Measurements from ENCODE around the gene TNFAIP1.
"Not testable (repeated sequence)": the region's sequence is repeated elsewhere in the genome, so short reads cannot be mapped to it uniquely, and the experiment has no call there.

Gene TNFAIP1

GRCh38 chr17:28335201-28335958 is at the start of gene TNFAIP1, which contains the start of gene IFT20:
TSS of gene TNFAIP1 (plus strand) at chr17:28335761. CDS start at chr17:28339522, 3,761 bp downstream.
TSS of gene IFT20 (minus strand) at chr17:28335472. CDS start at chr17:28331985, 3,487 bp downstream.
- peak; percentile 99 for DNase-seq

- DNase-seq = no peak
These were observed 49.6 kb upstream of the TNFAIP1 start for GRCh38 chr17:28285965-28286364.

GRCh38 chr17:28290703-28291102 is 44.9 kb upstream of the TNFAIP1 start:
- no peak for DNase-seq

GRCh38 chr17:28291780-28292330 is 43.7 kb upstream of the TNFAIP1 start:
- no peak for DNase-seq

GRCh38 chr17:28292878-28293277 is 42.7 kb upstream of the TNFAIP1 start:
- not testable (repeated sequence) for DNase-seq

- DNase-seq = no peak
These were observed 41.6 kb upstream of the TNFAIP1 start for GRCh38 chr17:28293994-28294393.

GRCh38 chr17:28295677-28296578 is 39.6 kb upstream of the TNFAIP1 start:
- DNase-seq = no peak

- no peak for DNase-seq
These were observed 37.1 kb upstream of the TNFAIP1 start for GRCh38 chr17:28298449-28298848.

- no peak for DNase-seq
These were observed 28.6 kb upstream of the TNFAIP1 start for GRCh38 chr17:28306954-28307401.

- DNase-seq = no peak
These were observed 21.7 kb upstream of the TNFAIP1 start for GRCh38 chr17:28313841-28314240.

- no peak for DNase-seq
These were observed 19.5 kb upstream of the TNFAIP1 start for GRCh38 chr17:28315846-28316705.

GRCh38 chr17:28317099-28317965 is 18.2 kb upstream of the TNFAIP1 start:
- DNase-seq = no peak

- no peak for DNase-seq
These were observed 17.4 kb upstream of the TNFAIP1 start for GRCh38 chr17:28317966-28318758.

- DNase-seq = peak; percentile 93
These were observed 16.6 kb upstream of the TNFAIP1 start, which contains the start of gene TMEM97 for GRCh38 chr17:28318759-28319597. TSS of gene TMEM97 (plus strand) at chr17:28319200. CDS start at chr17:28319240, 40 bp downstream.

GRCh38 chr17:28319598-28319935 is 16.0 kb upstream of the TNFAIP1 start:
- DNase-seq = no peak

GRCh38 chr17:28320215-28321061 is 15.1 kb upstream of the TNFAIP1 start:
- DNase-seq = no peak

- DNase-seq = no peak
These were observed 11.3 kb upstream of the TNFAIP1 start for GRCh38 chr17:28324267-28324745.

GRCh38 chr17:28324781-28325180 is 10.8 kb upstream of the TNFAIP1 start:
- no peak for DNase-seq

Measured in CD4-positive, alpha-beta T cell treated with Interleukin-4 for 4 hours (primary cell).